Measurements from ENCODE around the gene MAN2B1. TPM values are rescaled to one million over a fixed set of nuclear protein-coding genes. Genes with fewer than 3 reads are reported as not detected.
"Not testable (repeated sequence)": the region's sequence is repeated elsewhere in the genome, so short reads cannot be mapped to it uniquely, and the experiment has no call there.

The MAN2B1 gene
- total RNA-seq, 2 experiments from 2014 or later: 120 to 131 TPM

DNA sequence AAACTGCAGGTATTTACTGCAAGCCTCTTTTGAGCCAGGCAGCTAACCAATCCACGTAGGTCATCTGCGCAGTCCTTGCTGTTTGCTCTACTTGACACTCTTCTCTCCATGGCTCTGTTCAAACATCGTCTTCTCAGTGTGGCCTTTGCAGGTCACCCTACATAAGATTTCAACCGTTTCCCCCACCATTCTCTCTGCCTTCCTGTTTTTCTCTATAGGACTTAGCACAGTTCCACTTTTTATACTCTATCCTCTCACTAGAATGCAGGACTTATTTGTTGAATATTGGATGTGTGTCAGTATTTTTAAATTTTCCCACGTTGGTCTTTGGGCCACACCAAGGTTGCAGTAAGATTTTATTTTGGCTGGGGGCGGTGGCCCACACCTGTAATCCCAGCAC lies 31.6 kb upstream of the MAN2B1 start:
- no peaks in the 10 kb centered on the region for H3K9me3 Mint-ChIP-seq

DNA sequence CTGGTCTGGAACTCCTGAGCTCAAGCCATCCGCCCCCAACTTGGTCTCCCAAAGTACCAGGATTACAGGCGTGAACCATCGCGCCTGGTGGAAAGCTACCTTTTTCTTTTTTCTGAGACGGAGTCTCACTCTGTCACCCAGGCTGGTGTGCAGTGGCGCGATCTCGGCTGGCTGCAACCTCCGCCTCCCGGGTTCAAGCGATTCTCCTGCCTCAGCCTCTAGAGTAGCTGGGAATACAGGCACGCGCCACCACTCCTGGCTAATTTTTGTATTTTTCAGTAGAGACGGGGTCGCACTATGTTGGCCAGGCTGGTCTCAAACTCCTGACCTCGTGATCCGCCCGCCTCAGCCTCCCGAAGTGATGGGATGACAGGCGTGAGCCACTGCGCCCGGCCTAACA lies 30.9 kb upstream of the MAN2B1 start:
- Mint-ChIP-seq H3K36me3 (ENCODE audit: low read depth) (peaks cover 16% of the 10 kb centered on the region), H3K4me1 (ENCODE audit: low read depth) (peaks cover 11% of the 10 kb centered on the region), H3K4me3 (peak overlapping the region; percentile 91)
- DNase-seq; H3K27ac Mint-ChIP-seq; H3K9me3 Mint-ChIP-seq; H3K27me3 Mint-ChIP-seq (ENCODE audit: low read depth): not testable (repeated sequence)
- intact Hi-C loops (cut with micrococcal nuclease): loop anchor here (2.0 kb wide), 1 partner anchor 39 kb away; the partner anchor contains the start of gene GET3
- CTCF ChIA-PET: interaction anchor here (0.7 kb wide), 1 partner anchor 142 kb away, joined by 3 read pairs; no protein-coding TSS in a partner anchor

More for the DNA sequence above, 31.6 kb upstream of the MAN2B1 start:
- H3K4me1 Mint-ChIP-seq (ENCODE audit: low read depth): peaks cover 11% of the 10 kb centered on the region
- H3K36me3 Mint-ChIP-seq (ENCODE audit: low read depth): peaks cover 19% of the 10 kb centered on the region
- H3K27ac Mint-ChIP-seq: no peak overlapping the region
- H3K4me3 Mint-ChIP-seq: peak overlapping the region; percentile 20
- intact Hi-C loops (cut with micrococcal nuclease): no loop called here
- H3K27me3 Mint-ChIP-seq (ENCODE audit: low read depth): no peaks in the 10 kb centered on the region
- CTCF ChIA-PET: no interaction called here
- no peak for DNase-seq

DNA sequence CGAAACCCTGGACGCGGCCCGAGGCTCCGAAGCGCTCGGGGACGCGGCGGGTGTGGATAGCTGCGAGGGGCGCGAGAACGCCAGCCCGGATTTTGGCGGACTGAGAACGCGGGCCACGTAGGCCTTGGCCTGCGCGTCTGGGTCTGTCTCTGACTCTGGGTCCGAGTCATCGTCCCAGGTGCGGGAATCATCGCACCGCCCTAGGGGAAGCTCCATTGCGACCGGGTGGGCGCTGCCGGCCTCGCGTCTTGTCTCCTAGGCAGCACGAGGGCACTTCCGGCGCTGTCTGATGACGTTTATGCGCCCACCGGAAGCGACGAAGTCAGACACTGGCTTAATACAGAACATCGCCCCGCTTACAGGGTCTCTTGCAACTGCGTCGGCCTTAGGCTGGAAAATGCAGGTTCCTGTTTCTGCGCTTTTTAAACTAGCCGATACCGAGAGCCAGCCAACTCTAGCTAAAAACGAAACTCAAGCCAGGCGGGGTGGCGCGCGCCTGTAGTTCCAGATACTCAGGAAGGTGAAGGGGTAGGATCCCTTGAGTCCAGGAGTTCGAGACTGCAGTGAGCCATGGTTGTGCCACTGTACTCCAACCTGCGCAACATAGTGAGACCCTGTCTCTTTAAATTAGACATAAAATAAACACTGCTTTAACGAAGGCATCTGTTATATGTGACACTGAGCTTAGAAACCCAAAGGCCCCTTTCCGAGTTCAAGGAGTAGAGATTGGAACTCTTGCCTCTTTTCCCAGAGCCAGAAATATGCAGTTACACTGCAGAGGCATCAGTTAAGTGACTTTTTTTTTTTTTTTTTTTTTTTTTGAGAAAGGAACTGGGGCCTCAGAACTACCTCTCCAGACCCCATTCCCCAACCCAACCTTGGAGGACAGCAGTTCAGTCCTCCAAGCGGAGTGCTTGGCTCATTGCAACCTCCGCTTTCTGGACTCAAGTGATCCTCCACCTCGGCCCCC lies 30.1 kb upstream of the MAN2B1 start, which contains the start of gene FBXW9:
FBXW9 (minus strand) TSS at position 266 of the 970 bp plus-strand sequence; CDS start at position 216, 50 bp downstream.
- Mint-ChIP-seq H3K27me3 (ENCODE audit: low read depth) (no peaks in the 10 kb centered on the region), H3K9me3 (no peaks in the 10 kb centered on the region), H3K4me1 (ENCODE audit: low read depth) (peaks cover 11% of the 10 kb centered on the region), H3K36me3 (ENCODE audit: low read depth) (peaks cover 14% of the 10 kb centered on the region), H3K4me3 (peak within 1 kb of the TSS; percentile 91), H3K27ac (peak within 1 kb of the TSS; percentile 91)
- intact Hi-C loops (cut with micrococcal nuclease): loop anchor here (1.0 to 2.0 kb wide), 2 partner anchors 15 to 40 kb away; partner anchors contain the start of genes DHPS and GET3
- CTCF ChIA-PET: interaction anchor here (0.6 to 1.7 kb wide), 4 partner anchors 20 to 775 kb away, joined by 3 to 4 read pairs (median 3); no protein-coding TSS in a partner anchor
- DNase-seq: peak; percentile 98

DNA sequence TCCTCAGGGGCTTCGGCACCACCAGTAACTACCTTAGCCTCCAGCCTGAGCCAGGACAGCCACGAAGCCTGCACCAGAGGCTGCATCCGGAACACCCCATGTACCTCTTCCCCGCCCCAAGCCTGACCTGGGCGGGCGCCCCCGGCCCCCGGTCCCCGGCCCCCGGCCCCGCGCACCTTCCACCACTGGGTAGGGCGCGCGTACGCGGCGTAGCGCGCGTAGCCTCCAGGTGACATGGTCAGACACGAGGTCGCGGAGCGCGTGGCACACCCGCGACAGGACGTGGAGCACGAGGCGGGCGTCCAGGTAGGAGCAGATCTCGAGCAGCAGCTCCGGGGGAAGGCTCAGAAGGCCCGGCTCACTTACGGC lies 29.4 kb upstream of the MAN2B1 start:
- Mint-ChIP-seq H3K4me1 (ENCODE audit: low read depth) (peaks cover 11% of the 10 kb centered on the region), H3K9me3 (no peaks in the 10 kb centered on the region), H3K27ac (no peak overlapping the region), H3K4me3 (peak overlapping the region; percentile 91), H3K36me3 (ENCODE audit: low read depth) (peaks cover 10% of the 10 kb centered on the region), H3K27me3 (ENCODE audit: low read depth) (no peaks in the 10 kb centered on the region)
- DNase-seq: no peak
- CTCF ChIA-PET: interaction anchor here (1.1 to 1.7 kb wide), 2 partner anchors 19 to 20 kb away, joined by 3 to 4 read pairs; no protein-coding TSS in a partner anchor
- intact Hi-C loops (cut with micrococcal nuclease): loop anchor here (1.0 to 2.0 kb wide), 2 partner anchors 15 to 41 kb away; partner anchors contain the start of genes DHPS and GET3

DNA sequence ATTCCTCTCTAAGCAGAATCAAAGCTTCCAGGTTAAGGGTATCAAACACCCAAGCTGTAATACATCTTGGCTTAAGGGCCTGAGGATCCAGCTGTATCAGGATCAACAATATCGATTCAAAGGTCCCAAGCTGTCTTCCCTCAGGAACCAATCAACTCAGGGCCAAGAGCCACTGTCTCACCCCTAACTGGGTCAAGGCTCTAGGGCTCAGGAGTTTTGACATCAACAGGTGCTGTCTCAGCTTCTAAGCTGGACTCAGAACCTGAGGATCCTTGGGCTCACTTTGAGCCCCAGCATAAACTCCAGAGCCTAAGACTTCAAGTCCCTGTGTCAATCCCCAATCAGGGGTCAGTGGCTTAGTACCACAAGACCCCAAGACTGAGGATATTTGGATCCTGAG lies 29.0 kb upstream of the MAN2B1 start:
- intact Hi-C loops (cut with micrococcal nuclease): no loop called here
- H3K27me3 Mint-ChIP-seq (ENCODE audit: low read depth): no peaks in the 10 kb centered on the region
- no peaks in the 10 kb centered on the region for H3K9me3 Mint-ChIP-seq
- CTCF ChIA-PET: interaction anchor here (1.1 to 1.7 kb wide), 2 partner anchors 19 to 21 kb away, joined by 3 to 4 read pairs; no protein-coding TSS in a partner anchor
- H3K4me1 Mint-ChIP-seq (ENCODE audit: low read depth): peaks cover 11% of the 10 kb centered on the region
- H3K27ac Mint-ChIP-seq: no peak overlapping the region
- H3K4me3 Mint-ChIP-seq: peak overlapping the region; percentile 91
- H3K36me3 Mint-ChIP-seq (ENCODE audit: low read depth): peaks cover 7% of the 10 kb centered on the region
- DNase-seq: no peak

DNA sequence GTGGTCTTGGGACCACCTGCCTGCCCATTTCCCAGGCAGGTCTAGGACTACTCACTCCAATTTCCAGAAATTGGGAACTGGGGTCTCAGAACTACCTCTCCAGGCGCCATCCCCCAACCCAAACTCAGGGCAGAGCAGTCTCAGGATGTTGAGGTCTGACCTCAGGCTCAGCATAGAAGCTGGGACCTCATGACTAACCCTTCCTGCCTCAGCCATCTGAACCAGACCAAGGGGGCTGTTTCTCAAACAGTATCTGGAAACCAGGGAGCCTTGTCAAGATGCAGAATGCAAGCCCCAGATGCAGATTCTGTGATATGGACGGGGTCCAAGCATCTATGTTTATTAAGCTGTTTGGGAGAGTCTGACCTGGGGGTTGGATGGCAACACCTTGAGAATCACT lies 28.6 kb upstream of the MAN2B1 start:
- intact Hi-C loops (cut with micrococcal nuclease): no loop called here
- no peaks in the 10 kb centered on the region for H3K9me3 Mint-ChIP-seq
- peaks cover 11% of the 10 kb centered on the region for H3K4me1 Mint-ChIP-seq (ENCODE audit: low read depth)
- peaks cover 10% of the 10 kb centered on the region for H3K36me3 Mint-ChIP-seq (ENCODE audit: low read depth)
- peak overlapping the region; percentile 91 for H3K4me3 Mint-ChIP-seq
- no peaks in the 10 kb centered on the region for H3K27me3 Mint-ChIP-seq (ENCODE audit: low read depth)
- DNase-seq: no peak
- CTCF ChIA-PET: interaction anchor here (0.7 to 1.7 kb wide), 2 partner anchors 21 to 38 kb away, joined by 3 to 4 read pairs; no protein-coding TSS in a partner anchor
- H3K27ac Mint-ChIP-seq: no peak overlapping the region

DNA sequence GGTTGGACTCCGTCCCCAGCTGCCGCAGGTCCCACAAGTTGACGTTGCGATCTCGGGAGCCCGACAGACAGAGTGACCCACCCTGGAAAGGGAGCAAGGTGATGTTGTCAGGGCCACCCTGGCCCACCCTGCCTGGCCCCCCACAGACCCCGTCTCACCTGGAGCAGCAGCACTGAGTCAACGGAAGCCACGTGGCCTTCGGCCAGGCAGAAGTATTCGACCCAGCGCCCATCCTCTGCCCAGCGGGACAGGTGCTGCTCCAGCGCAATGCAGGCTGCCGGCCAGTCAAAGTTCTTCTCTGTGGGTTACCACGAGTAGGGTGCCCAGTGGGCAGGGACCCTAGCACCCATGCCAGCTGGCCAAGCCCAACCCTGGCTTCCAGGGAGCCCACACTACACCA lies 28.1 kb upstream of the MAN2B1 start:
- DNase-seq: no peak
- Mint-ChIP-seq H3K4me3 (peak overlapping the region; percentile 91), H3K9me3 (no peaks in the 10 kb centered on the region), H3K27ac (no peak overlapping the region), H3K36me3 (ENCODE audit: low read depth) (peaks cover 10% of the 10 kb centered on the region), H3K4me1 (ENCODE audit: low read depth) (peaks cover 11% of the 10 kb centered on the region), H3K27me3 (ENCODE audit: low read depth) (no peaks in the 10 kb centered on the region)
- intact Hi-C loops (cut with micrococcal nuclease): no loop called here
- CTCF ChIA-PET: interaction anchor here (0.6 to 0.7 kb wide), 3 partner anchors 9 to 38 kb away, joined by 3 to 4 read pairs (median 3); no protein-coding TSS in a partner anchor

DNA sequence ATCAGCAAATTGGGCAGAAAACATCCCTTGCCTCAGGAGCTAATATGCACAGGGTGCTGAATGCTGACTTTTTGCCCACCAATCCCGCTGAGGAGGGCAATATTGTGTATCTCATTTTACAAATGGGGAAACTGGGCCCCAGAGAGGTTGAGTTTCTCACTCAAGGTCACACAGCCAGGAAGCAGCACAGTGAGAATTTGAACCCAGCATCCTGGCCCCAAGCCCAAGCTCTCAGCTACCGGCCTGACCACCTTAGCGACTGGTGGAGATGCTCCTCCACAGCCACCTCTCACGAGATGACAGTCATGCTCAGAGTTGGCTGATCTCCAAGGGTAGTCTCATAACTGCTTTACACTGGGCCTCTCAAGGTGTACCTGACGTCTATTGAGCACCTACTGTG lies 26.4 kb upstream of the MAN2B1 start:
- Mint-ChIP-seq H3K4me3 (no peak overlapping the region), H3K9me3 (no peaks in the 10 kb centered on the region), H3K27me3 (ENCODE audit: low read depth) (no peaks in the 10 kb centered on the region), H3K27ac (no peak overlapping the region), H3K36me3 (ENCODE audit: low read depth) (peaks cover 5% of the 10 kb centered on the region), H3K4me1 (ENCODE audit: low read depth) (peaks cover 8% of the 10 kb centered on the region)
- DNase-seq: no peak
- intact Hi-C loops (cut with micrococcal nuclease): no loop called here
- CTCF ChIA-PET: interaction anchor here (0.6 kb wide), 1 partner anchor 128 kb away, joined by 3 read pairs; no protein-coding TSS in a partner anchor

DNA sequence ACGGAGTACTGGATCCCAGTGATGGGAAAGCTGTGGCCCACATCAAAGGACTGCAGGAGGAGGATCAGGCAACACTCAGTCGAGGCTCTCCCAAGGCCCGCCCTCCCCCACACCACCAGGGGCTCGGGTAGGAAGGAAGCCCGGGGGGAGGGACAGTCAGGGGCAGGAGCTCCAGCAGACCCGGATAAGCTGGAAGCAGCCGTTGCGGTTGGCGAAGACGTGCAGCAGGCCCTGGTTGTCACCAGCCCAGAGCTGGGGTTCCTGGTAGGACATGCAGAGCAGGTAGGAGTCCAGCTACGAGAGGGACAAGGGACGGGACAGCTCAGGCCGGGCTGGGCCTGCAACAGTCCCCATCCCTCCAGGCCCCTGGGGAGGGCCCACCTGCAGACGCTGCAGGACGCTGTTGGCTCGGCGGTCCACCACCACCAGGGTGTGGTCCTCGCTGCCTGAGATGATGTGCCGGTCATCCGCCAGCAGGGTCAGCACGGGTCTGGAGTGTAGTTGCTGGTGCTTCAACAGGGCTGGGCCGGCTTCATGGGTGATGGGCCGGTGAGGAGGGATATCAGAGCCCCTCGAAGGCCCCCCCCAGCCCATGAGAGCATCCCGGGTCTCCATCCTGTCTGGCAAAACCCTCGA lies 23.2 kb upstream of the MAN2B1 start:
- no peak overlapping the region for H3K4me3 Mint-ChIP-seq
- H3K27ac Mint-ChIP-seq: no peak overlapping the region
- peaks cover 4% of the 10 kb centered on the region for H3K36me3 Mint-ChIP-seq (ENCODE audit: low read depth)
- intact Hi-C loops (cut with micrococcal nuclease): no loop called here
- no peaks in the 10 kb centered on the region for H3K4me1 Mint-ChIP-seq (ENCODE audit: low read depth)
- no peak for DNase-seq
- no peaks in the 10 kb centered on the region for H3K9me3 Mint-ChIP-seq
- no peaks in the 10 kb centered on the region for H3K27me3 Mint-ChIP-seq (ENCODE audit: low read depth)
- CTCF ChIA-PET: interaction anchor here (1.2 kb wide), 1 partner anchor 12 kb away, joined by 3 read pairs; no protein-coding TSS in a partner anchor

DNA sequence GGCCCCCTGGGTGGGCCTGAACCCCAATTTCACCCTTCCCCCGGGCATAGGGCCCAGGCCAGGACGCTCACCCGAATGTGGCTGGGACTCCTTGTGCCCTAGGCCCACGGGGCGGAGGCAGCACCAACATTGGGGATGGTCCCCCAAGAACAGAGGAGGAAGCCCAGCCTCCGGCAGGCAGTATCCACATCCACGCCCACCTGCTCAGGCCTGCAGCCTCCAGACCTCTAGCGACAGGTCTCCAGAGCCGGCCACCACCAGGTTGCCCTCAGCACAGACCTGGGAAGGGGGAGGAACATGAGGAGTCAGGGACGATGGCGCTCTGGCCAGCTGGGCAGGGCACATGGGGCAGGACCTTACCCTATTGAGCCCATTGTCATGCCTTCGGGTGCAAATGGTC lies 22.5 kb upstream of the MAN2B1 start:
- H3K36me3 Mint-ChIP-seq (ENCODE audit: low read depth): peaks cover 4% of the 10 kb centered on the region
- H3K4me1 Mint-ChIP-seq (ENCODE audit: low read depth): no peaks in the 10 kb centered on the region
- H3K27me3 Mint-ChIP-seq (ENCODE audit: low read depth): no peaks in the 10 kb centered on the region
- DNase-seq: no peak
- no peak overlapping the region for H3K4me3 Mint-ChIP-seq
- H3K9me3 Mint-ChIP-seq: no peaks in the 10 kb centered on the region
- H3K27ac Mint-ChIP-seq: no peak overlapping the region
- intact Hi-C loops (cut with micrococcal nuclease): no loop called here
- CTCF ChIA-PET: no interaction called here

DNA sequence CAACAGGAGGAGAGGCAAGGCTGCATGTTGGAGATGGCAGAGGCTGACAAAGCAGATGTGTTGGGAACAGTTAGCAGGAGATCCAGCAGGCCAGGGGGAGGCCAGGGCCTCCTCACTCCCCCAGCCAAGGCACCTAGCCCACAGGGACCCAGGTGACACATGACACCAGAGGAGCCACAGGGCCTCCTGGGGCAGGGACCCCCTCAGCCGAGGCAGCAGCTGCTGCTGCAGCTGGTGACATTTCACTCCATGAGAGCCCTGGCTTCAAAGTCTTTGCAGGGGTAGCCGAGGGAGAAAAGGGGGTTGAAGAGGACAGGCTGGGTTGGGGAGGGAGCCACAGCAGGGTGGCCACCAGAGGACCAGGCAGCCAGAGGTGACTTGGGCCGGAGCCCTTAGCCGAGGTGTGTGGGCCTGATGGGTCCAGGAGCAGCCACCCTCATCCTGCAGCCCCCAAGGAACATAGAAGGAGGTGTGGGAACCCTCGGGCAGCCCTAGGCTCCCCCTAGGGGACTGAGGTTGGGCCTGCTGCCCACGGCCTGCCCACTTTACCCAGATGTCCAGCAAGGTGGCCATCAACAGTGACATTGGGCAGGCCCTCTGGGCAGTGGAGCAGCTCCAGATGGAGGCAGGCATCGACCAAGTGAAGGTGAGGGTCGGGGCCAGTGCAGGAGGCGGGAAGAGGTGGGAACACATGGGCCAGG lies 21.1 kb upstream of the MAN2B1 start, which contains the start of gene GNG14:
GNG14 (plus strand) TSS at position 503 of the 701 bp plus-strand sequence; CDS start at position 554, 51 bp downstream.
- Mint-ChIP-seq H3K27me3 (ENCODE audit: low read depth) (no peaks in the 10 kb centered on the region), H3K4me1 (ENCODE audit: low read depth) (no peaks in the 10 kb centered on the region), H3K4me3 (no peak within 1 kb of the TSS), H3K27ac (no peak within 1 kb of the TSS), H3K36me3 (ENCODE audit: low read depth) (peaks cover 4% of the 10 kb centered on the region), H3K9me3 (no peaks in the 10 kb centered on the region)
- intact Hi-C loops (cut with micrococcal nuclease): no loop called here
- CTCF ChIA-PET: no interaction called here
- no peak for DNase-seq

Data from activated naive CD4-positive, alpha-beta T cell treated with anti-CD3 and anti-CD28 coated beads for 36 hours (primary cell).